ENCODE measurements around the gene PLEKHO2. TPM values are rescaled to one million over a fixed set of nuclear protein-coding genes. Genes with fewer than 3 reads are reported as not detected.

PLEKHO2 gene
- total and polyA plus RNA-seq, 2 of the 8 experiments (the other 6 are each of a cell fraction or from before 2014, with no cell fraction given) = 16.9 to 20.1 TPM

- no peak for TF ChIP-seq SIN3A (conservative IDR thresholded peaks at IDR 0.05 in 1 of 2, IDR thresholded peaks at IDR 0.05 in 1 of 2; ENCODE audit: low read depth in 1 of 2, low read length in 2 of 2)
- no peak for TF ChIP-seq ASH2L (IDR thresholded peaks at IDR 0.05; ENCODE audit: low read length)
- TF ChIP-seq CHD7 (IDR thresholded peaks at IDR 0.05; ENCODE audit: insufficient replicate concordance, low read length) = no peak
- TF ChIP-seq EP300 (IDR thresholded peaks at IDR 0.05; ENCODE audit: borderline replicate concordance in 1 of 2, low read depth in 2 of 2, low read length in 2 of 2) = no peak
- TF ChIP-seq TBP (IDR thresholded peaks at IDR 0.05; ENCODE audit: low read depth, low read length) = no peak
- no peak for TF ChIP-seq E2F6 (IDR thresholded peaks at IDR 0.05)
- TF ChIP-seq SUZ12 (IDR thresholded peaks at IDR 0.05; ENCODE audit: low read length) = no peak
- TF ChIP-seq YY1 (IDR thresholded peaks at IDR 0.05; ENCODE audit: low read depth, low read length) = no peak
These were observed 35.2 kb upstream of the PLEKHO2 start (continued) for GRCh38 chr15:64806509-64806908.

All from H1 (cell line).